K562 (cell line): ENCODE measurements around the gene PGBD1. TPM values are rescaled to one million over a fixed set of nuclear protein-coding genes. Genes with fewer than 3 reads are reported as not detected.

Source experiments
- GABPB2 ChIP-seq: fragments of 250-450 bp; sonication (Bioruptor Pico); conservative IDR thresholded peaks from 2 replicates; pipeline ENCODE4 v1.5.1; 2021; ENCODE audit warnings: mild to moderate bottlenecking
- HCFC1 ChIP-seq: IDR thresholded peaks from 2 replicates; pipeline ENCODE4 v1.6.1; 2012; ENCODE audit warnings: low read depth, low read length, improper control_type of control experiment
- LARP7 ChIP-seq: fragments of 450-650 bp; IDR thresholded peaks from 2 replicates; pipeline ENCODE4 v1.6.1; 2016
- NCOA1 ChIP-seq: fragments of 450-650 bp; IDR thresholded peaks from 2 replicates; pipeline ENCODE4 v1.6.1; 2016; ENCODE audit warnings: low read depth
- NEUROD1 ChIP-seq: fragments of 150-350 bp; IDR thresholded peaks from 2 replicates; pipeline ENCODE4 v1.6.1; 2014; ENCODE audit warnings: borderline replicate concordance, low read length, low read depth; ENCODE audit not compliant: partially characterized antibody
- PBX2 ChIP-seq, 2 experiments: IDR thresholded peaks in 1 of 2; conservative IDR thresholded peaks in 1 of 2; 2 replicates each; pipeline ENCODE4 v1.6.1; 2016; ENCODE audit warnings: low read depth in 2 of 2, mild to moderate bottlenecking in 1 of 2, missing compliant biosample characterization in 1 of 2, missing genetic modification characterization in 1 of 2, moderate library complexity in 1 of 2
- PRMT5 ChIP-seq: sonication (generic); formaldehyde crosslinking; IDR thresholded peaks from 2 replicates; pipeline ENCODE4 v1.5.0; 2020; ENCODE audit warnings: missing genetic modification reagents
- PYGO2 ChIP-seq: fragments of 450-650 bp; IDR thresholded peaks from 2 replicates; pipeline ENCODE4 v1.6.1; 2016; ENCODE audit warnings: mild to moderate bottlenecking, missing genetic modification characterization, moderate library complexity, missing compliant biosample characterization
- RUNX1 ChIP-seq: sonication (generic); IDR thresholded peaks from 2 replicates; pipeline ENCODE4 v1.6.1; 2016; ENCODE audit warnings: antibody characterized with exemption, low read depth
- THRA ChIP-seq: fragments of 450-650 bp; IDR thresholded peaks from 2 replicates; pipeline ENCODE4 v1.6.1; 2017; ENCODE audit warnings: mild to moderate bottlenecking, moderate library complexity
- TRIM24 ChIP-seq, 2 experiments: fragments of 450-650 bp; IDR thresholded peaks; 2 replicates each; pipeline ENCODE4 v1.6.1; 2016
- ZNF165 ChIP-seq: fragments of 250-450 bp; sonication (Bioruptor Pico); IDR thresholded peaks from 2 replicates; pipeline ENCODE4 v1.4.0; 2020; ENCODE audit warnings: borderline replicate concordance
- polyA plus RNA-seq, 8 experiments: library from polyadenylated mRNA; depleted of rRNA in 4 of 8; stranded (reverse) in 5 of 8; unstranded in 3 of 8; fragments of >200 nt; fragmentation: Nextera tagmentation in 2 of 8; fragmentation: Illumina TruSeq in 1 of 8; extraction: Ambion mirVana in 2 of 8; extraction: Trizol in 1 of 8; gene quantifications; 2 replicates each; pipeline versions ENCODE4 v1.2.1 to v1.2.3, GENCODE V29; 2011 to 2014; ENCODE audit warnings: inconsistent platforms in 1 of 8, missing spikeins in 1 of 8
- total RNA-seq, 7 experiments: library from RNA; depleted of rRNA in 6 of 7; stranded (reverse); fragments of >200 nt in 6 of 7; fragmentation: Illumina TruSeq in 2 of 7; extraction: Trizol in 2 of 7; gene quantifications; 2 replicates each; pipeline versions ENCODE4 v1.2.1 to v1.2.3, GENCODE V29; 2011 to 2021; ENCODE audit warnings: low replicate concordance in 1 of 7
- TF ChIP-seq, protein P1 (sequence below), 2 experiments: IDR thresholded peaks; 2 replicates each; pipeline ENCODE4 v1.6.1; 2011; ENCODE audit warnings: borderline replicate concordance in 1 of 2, control low read depth in 1 of 2, low read depth in 1 of 2, low read length in 1 of 2, mild to moderate bottlenecking in 1 of 2, mixed read lengths in 1 of 2, moderate library complexity in 1 of 2; ENCODE audit not compliant: insufficient read depth in 1 of 2, insufficient read length in 1 of 2, poor library complexity in 1 of 2, severe bottlenecking in 1 of 2; ENCODE audit errors: extremely low read depth in 1 of 2
- TF ChIP-seq, protein P2 (sequence below): sonication (generic); formaldehyde crosslinking; IDR thresholded peaks from 2 replicates; pipeline ENCODE4 v1.5.0; 2020; ENCODE audit warnings: missing genetic modification reagents
- TF ChIP-seq, protein P3 (sequence below), 3 experiments: fragments of 200-800 bp in 1 of 3; fragments of 250-450 bp in 1 of 3; fragments of 450-650 bp in 1 of 3; sonication (Bioruptor Pico) in 1 of 3; sonication (Bioruptor generic) in 1 of 3; formaldehyde crosslinking in 1 of 3; IDR thresholded peaks; 2 replicates each; pipeline versions ENCODE4 v1.6.1 to v1.8.0; 2016 to 2022; ENCODE audit warnings: mild to moderate bottlenecking in 2 of 3, missing genetic modification characterization in 2 of 3, missing compliant biosample characterization in 1 of 3, moderate library complexity in 1 of 3

PGBD1 gene
- total and polyA plus RNA-seq, 9 of the 15 experiments (the other 6 are each of a cell fraction or from before 2014, with no cell fraction given), result 3.3 to 9.0 (median 7.3) TPM

GRCh38 chr6:28252009-28252975 is 29.1 kb upstream of the PGBD1 start, which contains the start of gene ZKSCAN4 (continued):
- no peak for TF ChIP-seq PBX2 (CRISPR knock-in tag; IDR thresholded peaks at IDR 0.05; ENCODE audit: low read depth)
- no peak for TF ChIP-seq PBX2 (tag; conservative IDR thresholded peaks at IDR 0.05; ENCODE audit: low read depth)
- TF ChIP-seq HCFC1, result peak; percentile 84
- TF ChIP-seq, protein P1, sequence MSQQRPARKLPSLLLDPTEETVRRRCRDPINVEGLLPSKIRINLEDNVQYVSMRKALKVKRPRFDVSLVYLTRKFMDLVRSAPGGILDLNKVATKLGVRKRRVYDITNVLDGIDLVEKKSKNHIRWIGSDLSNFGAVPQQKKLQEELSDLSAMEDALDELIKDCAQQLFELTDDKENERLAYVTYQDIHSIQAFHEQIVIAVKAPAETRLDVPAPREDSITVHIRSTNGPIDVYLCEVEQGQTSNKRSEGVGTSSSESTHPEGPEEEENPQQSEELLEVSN (IDR thresholded peaks at IDR 0.05; ENCODE audit: borderline replicate concordance in 1 of 2, extremely low read depth in 1 of 2, insufficient read depth in 1 of 2, insufficient read length in 1 of 2, low read depth in 1 of 2, low read length in 1 of 2, poor library complexity in 1 of 2, severe bottlenecking in 1 of 2), result peak in 1 of 2 experiments; percentile 17
- 0 out of 2 replicates have a peak, but pooled peaks have one; percentile 1 for TF ChIP-seq ZNF165 (CRISPR knock-in tag)
- TF ChIP-seq PRMT5, result no peak
- TF ChIP-seq GABPB2 (CRISPR knock-in tag), result no peak
- TF ChIP-seq, protein P2, sequence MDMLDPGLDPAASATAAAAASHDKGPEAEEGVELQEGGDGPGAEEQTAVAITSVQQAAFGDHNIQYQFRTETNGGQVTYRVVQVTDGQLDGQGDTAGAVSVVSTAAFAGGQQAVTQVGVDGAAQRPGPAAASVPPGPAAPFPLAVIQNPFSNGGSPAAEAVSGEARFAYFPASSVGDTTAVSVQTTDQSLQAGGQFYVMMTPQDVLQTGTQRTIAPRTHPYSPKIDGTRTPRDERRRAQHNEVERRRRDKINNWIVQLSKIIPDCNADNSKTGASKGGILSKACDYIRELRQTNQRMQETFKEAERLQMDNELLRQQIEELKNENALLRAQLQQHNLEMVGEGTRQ (CRISPR knock-in tag), result no peak
- peak; percentile 36; the same call in 1 of the 2 replicates for TF ChIP-seq PYGO2 (tag)
- peak in 1 of 2 experiments; percentile 93; a peak in 2 of 4 replicates for TF ChIP-seq TRIM24 (IDR thresholded peaks at IDR 0.05)
- TF ChIP-seq LARP7, result peak; percentile 96
- no peak for TF ChIP-seq THRA
- TF ChIP-seq NCOA1, result peak; percentile 94
- peak; percentile 27 for TF ChIP-seq NEUROD1
- TF ChIP-seq, protein P3, sequence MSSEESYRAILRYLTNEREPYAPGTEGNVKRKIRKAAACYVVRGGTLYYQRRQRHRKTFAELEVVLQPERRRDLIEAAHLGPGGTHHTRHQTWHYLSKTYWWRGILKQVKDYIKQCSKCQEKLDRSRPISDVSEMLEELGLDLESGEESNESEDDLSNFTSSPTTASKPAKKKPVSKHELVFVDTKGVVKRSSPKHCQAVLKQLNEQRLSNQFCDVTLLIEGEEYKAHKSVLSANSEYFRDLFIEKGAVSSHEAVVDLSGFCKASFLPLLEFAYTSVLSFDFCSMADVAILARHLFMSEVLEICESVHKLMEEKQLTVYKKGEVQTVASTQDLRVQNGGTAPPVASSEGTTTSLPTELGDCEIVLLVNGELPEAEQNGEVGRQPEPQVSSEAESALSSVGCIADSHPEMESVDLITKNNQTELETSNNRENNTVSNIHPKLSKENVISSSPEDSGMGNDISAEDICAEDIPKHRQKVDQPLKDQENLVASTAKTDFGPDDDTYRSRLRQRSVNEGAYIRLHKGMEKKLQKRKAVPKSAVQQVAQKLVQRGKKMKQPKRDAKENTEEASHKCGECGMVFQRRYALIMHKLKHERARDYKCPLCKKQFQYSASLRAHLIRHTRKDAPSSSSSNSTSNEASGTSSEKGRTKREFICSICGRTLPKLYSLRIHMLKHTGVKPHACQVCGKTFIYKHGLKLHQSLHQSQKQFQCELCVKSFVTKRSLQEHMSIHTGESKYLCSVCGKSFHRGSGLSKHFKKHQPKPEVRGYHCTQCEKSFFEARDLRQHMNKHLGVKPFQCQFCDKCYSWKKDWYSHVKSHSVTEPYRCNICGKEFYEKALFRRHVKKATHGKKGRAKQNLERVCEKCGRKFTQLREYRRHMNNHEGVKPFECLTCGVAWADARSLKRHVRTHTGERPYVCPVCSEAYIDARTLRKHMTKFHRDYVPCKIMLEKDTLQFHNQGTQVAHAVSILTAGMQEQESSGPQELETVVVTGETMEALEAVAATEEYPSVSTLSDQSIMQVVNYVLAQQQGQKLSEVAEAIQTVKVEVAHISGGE (CRISPR knock-in tag; IDR thresholded peaks at IDR 0.05), result peak; percentile 91 to 98 (median 97)
- TF ChIP-seq RUNX1, result no peak
